ENCODE data around the gene KRT77.

The KRT77 gene

DNA sequence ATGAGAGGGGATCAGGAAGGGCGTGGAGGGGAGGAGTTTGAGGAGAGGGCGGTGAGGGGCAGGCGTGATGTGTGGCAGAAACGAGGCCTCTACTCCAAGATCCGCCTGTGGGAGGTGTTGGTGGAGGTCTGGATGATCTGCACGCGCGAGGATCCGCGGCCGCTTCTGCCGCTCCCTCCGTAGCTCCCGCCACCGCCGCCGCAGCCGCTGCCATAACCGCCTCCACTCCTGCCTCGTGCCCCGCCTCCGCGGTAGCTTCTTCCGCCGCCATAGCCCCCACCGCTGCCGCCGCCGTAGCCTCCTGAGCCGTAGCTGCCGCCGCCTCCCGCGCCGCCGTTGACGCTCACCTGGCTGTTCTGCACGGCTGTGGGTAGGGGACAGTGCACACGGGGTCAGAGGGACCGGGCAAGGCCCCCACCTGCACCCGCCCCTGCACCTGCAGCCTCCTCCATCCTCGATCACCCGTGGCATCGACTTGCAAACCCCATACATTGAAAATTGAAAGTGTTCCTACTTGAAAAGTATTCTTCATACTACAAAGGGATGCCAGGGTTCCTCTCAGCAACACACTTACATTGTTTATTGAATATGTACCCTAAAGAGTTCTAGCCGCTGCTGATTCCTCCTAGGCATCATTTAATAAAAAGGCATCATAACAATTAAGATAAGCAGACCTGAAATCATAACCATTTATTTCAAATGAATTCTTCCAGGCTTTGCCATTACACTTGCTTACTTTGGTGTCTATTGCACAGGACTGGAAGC is 12.1 kb downstream of the KRT77 start:
- no peak for DNase-seq

DNA sequence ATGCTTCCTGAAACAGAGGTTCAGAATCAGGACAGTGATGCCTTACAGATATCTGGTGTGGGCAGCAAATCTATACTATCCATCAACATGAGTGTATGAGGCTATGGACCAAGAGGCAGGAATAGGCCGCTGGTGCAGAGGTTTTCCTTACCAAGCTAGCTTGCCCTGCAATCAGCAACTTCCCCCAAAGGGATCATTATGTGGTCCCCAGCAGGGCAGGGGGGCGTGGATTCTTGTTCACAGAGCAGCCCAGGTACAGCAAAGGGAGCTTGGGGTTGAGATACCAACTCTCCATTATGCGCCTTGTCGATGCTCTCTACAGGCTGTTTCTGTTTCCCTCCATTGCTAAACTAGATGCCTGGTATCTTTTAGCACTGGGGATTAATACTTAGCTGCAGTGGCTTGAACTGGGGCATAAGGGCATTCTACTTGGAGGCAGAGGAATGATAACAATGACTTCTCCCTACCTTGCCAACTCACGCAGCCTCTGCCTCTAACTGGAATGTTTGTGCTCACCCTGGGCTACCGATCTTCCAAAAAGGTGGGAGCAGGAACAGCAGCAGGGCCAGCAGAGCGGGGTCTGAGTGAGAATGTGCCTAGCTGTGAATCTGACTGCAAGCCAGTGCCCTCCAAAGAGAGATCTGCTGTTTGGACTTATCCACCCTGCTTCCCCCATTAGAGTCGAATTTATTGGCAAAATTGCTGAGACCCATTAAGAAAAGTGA is 12.8 kb downstream of the KRT77 start:
- DNase-seq: no peak

DNA sequence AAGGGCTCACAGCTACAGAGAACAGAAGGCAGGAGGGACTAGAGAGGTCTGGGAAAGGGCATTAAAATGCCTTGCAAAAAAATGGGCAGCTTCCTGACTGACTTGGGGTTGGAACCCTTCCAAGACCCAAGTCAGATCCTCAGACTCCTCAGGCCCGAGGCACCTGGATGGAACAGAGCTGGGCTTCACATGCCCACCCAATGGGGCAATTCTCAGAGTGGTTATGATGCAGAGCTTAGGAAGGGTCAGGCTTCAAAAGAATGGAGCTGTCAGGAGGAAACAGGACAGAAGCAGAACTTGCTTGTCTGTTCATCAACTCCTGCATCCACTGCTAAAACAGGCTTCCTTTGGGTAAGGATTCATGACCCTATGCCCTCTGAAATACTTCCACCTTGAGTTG is 13.4 kb downstream of the KRT77 start:
- no peak for DNase-seq

DNA sequence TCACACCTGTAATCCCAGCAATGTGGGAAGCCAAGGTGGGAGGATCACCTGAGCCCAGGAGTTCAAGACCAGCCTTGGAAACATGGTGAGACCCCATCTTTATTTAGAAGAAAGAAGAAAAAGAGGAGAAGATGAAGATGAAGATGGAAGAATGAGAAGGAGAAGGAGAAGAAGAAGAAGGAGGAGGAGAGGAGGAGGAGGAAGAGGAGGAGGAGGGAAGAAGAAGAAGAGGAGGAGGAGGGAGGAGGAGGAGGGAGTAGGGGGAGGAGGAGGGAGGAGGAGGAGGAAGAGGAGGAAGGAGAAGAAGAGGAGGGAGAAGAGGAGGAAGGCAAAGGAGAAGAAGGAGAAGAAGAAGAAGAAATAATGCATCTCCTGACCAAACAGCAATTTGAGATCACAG is 14.1 kb downstream of the KRT77 start:
- no peak for DNase-seq

DNA sequence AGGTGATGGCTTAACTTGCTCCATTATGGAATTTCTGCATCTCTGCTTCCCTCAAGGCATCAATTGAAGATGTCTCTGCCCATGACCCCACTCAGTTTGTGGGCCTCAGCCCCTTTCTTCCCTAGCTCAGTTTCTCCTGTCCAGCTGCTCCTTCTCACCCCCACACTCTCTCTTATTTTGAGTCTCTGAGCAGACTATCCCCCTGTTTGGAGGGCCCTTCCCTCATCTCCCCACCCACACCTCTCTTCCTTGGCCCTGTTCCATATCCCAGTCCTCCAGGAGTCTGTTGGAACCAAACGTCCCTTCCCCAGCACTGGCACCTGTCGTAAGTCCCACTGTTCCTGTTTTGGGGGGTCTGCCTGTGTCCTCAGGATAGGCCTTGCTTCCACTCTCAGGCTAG is 14.8 kb downstream of the KRT77 start:
- no peak for DNase-seq

DNA sequence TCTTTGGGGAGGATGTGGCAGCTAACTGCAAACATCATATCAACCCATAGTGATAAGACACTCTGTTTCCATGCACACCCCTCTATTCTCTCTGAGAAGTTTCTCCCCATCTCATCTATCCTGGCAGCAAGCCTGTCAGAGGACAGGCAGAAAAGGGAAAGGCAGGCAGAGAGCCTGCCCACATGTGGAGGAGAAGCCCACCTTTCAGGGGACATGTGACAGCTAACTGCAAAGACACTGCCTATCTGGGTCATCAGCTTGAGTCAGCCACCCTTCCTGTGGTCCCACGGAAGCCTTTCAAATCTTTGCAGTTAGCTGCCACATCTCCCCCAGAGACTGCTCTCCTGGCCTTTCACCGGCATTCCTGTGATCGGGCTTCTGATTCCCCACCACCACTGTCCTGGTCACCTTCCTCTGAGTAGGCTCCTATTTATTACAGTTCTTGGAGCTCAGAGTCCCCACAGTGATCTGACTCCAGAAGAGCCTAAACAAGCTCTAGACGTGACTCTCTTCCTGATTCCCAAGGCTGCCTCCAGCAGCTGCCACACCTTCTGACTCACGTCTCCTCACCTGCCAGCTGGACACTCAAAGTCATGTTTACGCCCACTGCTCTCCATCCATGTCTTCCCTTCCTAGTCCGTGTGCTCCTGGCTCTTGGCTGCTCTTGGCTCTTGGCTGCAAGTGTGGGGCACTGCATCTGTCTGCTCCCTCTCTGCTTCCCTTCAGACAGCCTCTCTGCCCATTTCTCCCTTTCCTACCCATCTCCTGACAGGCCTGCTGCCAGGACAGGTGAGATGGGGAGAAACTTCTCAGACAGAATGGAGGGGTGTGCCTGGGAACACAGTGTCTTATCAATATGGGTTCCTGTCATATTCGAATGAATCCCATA is 15.6 kb downstream of the KRT77 start:
- DNase-seq: no peak

DNA sequence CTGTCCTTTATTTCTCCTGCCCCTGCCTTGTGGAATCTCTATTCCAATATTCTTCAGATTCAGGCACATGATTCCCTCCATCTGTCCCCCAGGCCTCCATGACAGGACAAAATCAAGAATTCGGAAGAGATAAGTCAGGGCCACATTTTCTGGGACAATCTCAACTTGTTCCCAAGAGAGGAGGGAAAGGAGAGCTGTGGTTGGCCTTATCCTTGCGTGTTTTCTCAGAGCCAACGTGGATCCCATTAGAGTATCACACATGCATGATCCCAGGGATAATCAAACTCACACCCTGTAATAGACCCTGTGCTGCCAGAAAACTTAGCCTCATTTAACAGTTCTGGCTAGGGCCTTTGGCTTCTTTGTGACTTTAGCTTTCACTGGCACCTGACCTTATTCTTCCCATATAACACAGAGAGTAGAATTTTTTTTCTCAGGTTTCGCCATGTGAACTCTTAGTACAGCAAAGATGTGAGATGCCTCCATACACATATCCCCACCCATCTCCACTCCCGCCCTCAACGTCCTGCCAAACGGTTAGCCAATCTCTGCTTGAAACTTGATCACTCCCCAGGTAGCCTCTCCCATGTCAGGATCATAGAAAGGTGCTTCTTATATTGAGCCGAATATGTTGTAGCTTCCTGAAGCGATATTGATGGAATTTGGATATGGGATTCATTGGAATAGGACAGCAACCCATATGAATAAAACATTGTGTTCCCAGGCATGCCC is 16.4 kb downstream of the KRT77 start:
- DNase-seq: no peak

DNA sequence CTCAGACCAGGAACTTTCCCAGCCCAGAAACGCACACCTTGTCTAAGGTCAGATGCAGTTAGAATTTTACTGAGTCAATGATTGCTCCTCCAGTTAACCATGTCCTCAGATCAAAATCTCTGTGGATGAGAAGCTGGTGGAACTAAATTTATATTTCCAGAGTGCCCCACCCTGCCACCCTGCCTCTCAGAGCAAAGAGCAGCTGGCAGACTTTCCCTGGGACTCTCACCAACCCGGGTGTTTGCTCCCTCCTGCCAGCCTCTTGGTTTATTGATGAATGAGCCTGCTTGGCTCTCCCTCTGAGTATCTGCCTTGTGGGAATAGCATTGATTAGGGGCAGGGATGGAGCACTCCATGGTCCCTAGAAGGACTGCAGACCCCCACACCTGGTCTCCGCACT is 17.3 kb downstream of the KRT77 start:
- no peak for DNase-seq

DNA sequence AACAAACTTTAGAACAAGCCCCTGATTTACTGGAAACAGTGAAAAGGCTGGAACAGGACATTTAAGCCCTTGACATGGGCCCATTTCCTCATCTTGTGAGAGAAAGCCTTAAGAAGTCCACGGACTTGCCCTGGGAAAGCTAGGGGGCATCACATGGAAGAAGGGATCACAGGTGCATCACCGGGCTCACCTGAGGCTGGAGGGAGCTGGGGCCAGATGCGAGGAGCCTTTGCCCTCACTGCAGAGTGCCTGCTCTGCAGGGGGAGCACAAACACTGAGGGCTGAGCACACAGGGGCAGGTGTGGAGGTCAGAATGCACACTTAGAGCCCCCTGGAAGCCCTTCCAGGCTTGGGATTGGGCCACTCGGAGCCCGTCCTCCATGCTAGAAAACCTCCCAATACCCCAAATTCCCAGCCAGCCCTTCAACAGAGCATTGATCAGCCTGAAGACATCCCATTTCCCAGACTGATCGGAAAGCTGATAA is 17.9 kb downstream of the KRT77 start:
- no peak for DNase-seq

DNA sequence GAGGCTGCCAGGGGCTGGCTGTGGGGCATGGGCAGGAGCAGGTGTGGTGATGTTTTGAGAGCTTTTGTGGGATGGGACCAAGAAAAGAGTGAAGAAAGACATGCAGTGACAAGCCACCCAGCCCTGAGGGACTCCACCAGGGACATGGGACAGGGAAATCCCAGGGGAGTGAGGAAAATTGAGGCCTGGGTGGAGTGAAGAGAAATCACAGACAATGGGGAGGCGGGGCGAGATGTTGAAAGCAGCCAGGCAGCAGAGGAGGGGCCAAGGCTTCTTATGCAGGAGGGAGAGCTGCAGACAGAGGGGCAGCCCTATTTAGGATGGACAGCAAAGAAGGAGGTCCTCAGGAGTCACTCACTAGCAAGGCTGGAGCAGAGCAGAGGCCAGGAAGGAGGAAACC is 18.9 kb downstream of the KRT77 start:
- no peak for DNase-seq

DNA sequence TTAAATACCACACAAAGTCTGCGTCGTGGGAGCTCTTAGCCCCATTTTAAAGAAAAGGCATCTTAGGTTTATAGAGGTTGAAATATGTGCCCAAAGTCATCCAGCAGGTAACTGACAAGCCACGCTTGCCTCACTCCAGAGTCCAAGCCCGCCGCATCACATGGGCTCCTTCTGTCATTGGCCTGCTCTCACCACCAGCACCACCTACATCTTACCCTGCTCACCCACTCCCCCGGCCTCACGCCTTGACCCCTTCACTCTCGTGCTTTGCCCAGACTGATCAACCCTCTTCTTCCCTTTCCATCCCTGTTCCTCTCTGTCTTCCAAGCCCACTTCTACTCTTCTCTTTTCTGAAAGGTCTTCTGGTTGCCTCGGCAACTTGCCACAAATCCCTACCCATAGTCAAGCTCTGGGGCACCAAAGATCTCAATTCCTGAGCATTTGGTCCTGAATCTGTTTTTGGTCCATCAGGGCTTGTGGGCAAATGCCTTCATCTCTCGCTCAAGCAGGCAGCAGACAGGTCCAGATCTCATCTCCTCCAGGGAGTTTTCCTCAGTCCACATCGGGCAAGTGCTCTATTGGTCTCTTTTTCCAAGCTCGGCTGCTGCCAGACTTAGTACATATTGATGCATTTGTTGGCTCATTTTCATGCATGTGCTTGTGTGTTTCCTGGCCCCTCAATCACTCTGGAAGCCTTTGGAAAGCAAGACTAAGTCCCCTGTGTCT is 19.6 kb downstream of the KRT77 start:
- no peak for DNase-seq

DNA sequence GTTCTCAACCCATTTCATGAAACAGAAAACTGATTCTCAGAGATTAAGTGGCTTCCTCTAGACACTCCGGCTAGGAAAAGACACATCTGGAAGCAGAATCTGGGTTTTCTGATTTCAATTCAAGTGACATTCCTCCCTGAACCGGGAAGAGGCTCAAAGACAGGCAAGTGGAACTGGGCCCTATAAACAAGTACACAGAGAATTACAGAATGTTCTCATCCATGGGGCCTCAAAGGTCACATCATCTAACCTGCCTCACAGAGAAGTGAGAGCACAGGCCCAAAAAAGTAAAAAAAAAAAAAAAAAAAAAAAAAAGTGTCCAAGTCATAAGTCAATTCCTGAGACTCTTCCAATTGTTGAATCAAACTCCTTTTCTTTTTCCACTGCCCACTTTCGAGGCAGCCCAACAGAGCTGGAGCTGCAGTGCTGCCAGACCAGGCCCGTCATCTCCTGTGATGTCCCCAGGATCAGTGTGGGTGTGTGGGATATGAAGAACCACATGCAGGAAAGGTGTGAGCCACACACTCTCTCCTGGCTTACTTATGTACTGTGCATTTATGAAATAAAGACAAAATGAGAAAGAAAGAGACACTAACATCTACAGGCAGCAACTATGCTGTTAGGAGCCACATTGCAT is 20.3 kb downstream of the KRT77 start:
- no peak for DNase-seq

DNA sequence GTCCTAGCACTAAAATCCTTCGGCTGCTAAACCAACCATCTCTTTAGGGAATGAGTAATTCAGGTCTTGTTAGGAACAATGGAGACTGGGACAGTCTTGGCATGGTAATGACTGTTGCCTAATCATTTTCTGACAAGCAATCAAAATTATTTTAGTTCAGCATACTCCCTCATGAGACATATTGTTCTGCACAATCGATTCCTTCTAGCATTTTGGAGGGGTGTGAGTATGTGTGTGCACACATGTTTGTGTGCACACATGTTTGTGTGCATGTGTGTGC is 21.0 kb downstream of the KRT77 start:
- no peak for DNase-seq

DNA sequence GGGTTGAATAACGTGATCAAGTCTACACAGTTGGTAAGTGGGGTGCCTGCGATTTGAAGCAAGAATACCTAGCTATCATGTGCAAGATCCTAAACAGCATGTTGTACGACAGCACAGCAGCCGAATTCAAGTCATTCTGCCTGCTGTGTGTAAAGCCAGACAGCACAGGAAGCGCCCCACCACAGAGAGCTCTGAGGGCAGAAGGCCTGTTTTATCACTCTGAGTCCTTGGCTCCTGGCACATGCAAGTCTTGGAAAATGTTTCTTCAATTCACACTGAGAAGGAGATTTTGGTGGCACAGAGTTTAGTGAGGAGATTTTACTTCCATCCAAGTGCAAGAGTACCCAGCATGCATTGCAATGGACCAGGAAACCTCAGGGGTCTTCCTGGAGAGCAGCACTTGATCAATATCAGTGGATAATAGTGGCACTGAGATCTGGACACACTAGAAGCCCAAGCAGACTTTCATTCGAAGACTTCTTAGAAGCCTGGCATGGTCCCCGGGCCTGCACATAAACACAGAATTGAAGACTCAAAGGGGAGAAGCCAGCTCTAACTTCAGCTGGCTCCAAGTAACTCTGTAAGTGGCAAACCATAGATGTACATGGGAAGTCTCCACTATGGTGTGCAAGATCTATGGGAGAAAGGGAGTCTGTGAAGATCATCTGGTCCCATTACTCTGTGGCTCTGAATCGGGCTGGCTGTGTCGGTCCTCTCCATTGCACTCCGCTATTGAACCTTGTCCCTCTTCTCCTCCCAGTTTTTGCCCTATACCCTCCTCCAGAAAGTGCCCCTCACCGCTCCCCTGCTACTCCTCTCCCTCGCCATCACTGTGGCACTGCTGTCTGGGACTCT is 21.6 kb downstream of the KRT77 start:
- DNase-seq: no peak

DNA sequence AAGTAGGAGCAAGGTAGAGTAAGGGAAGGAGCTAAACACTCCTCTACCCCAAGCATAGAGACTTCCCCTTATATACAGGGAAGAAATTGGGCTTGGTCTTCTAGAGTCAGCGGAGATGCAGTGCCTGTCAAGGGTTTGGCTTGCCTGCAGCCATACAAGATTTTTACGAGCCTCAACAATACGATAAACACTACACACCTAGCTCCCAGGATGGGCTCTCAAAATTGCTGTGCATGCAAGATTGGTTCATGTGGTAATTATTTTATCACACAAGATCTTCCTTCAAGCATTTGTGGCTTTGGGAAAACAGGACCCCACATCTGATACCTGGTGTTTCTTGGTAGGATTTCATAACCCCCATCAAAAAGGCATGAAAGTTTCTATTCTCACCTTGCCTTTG is 23.0 kb downstream of the KRT77 start, which contains the start of gene KRT1:
Gene KRT1 (minus strand): TSS at position 45 of the 400 bp plus-strand sequence. CDS start 59 bp downstream, outside the sequence.
- DNase-seq: no peak

DNA sequence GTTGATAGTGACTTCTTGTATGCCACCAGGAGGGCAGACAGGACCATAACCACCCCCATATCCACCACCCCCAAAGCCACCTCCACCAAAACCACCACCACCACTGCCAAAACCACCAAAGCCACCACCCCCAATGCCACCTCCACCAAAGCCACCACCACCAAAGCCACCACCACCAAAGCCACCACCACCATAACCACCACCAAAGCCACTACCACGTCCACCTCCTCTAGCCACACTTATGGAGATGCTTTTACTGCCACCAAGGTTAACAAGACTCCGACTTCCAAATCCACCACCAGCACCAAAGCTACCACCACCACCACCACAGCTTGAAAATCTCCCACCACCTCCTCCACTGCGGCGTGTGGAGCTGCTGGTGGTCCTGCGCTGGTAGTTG is 23.4 kb downstream of the KRT77 start:
- DNase-seq: no peak

DNA sequence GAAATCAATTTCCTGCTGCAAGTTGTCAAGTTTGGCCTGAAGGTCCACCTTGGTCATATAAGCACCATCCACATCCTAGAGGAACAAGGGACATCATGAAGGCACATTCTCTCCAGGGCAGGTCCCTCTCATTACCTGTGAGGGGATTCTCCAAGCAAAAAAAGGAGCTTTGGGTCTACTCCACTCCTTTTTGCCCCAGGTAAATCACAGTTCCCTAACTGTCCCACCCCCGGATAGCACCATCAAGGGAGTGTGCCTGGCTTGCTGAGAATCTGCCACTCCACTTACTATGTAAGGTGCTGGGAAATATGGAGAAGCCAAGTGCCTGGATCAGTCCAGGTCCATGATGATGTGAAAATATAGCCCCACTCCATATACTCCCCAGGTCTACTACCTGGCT is 25.7 kb downstream of the KRT77 start:
- DNase-seq: no peak

DNA sequence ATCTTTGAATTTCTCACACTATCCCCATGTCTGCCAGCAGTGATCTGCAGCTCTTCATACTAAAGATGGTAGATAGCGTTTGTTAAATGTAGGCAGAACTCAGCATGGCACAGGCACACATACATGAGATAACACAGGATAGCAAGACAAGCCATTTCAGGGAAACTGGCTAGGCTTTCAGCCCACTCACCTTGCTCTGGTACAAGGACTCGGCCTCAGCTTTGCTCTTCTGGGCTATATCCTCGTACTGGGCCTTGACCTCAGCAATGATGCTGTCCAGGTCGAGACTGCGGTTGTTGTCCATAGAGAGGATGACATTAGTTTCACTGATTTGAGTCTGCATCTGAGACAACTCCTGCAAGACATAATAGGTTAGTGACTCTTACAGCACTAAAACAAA is 26.2 kb downstream of the KRT77 start:
- no peak for DNase-seq

DNA sequence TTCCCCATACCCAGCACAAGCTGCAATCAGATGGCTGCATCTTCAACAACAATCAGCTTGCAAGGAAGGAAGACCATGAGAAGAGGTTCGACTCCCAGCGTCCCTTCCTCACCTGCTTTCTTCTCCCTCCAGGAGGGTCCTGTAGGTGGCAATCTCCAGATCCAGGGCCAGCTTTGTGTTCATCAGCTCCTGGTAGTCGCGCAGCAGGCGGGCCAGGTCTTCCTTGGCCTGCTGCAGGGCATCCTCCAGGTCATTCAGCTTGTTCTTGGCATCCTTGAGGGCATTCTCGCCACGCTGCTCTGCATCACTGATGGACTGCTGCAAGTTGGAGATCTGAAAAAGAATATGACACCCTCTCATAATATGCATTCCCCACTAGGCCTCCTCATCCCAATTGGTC is 27.2 kb downstream of the KRT77 start:
- no peak for DNase-seq

DNA sequence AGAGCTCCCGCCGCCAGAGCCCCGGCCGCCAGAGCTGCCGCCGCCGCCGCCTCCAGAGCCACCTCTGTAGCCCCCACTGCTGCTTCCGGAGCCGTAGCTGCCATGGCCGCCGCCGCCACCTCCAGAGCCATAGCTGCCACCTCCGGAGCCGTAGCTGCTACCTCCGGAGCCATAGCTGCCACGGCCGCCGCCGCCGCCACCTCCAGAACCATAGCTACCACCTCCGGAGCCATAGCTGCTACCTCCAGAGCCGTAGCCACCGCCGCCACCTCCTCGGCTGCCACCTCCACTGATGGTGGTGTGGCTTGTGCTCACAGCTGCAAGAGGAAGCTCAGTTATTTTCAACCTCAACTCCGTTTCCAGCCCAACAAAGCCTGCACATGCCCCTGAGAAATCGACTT is 28.0 kb downstream of the KRT77 start:
- no peak for DNase-seq

DNA sequence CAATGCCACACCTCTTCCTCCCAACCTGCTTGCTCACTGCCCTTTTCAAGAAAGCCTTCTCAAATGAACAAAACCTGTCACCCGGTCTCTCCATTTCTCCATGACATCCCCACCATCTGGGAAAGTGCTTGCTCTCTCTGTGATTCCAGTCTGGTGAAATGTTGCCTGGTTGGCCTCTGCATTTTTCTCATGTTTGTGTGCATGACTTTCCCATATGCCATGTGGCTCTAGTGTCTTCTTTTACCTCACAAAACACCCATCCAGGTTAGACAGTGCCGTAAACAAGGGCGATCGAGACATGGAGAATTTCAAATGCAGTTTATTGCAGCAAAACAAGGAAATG is 28.9 kb downstream of the KRT77 start:
- DNase-seq: no peak
